Hepatocyte (in vitro differentiated cells): ENCODE measurements around the gene DEF6. TPM values are rescaled to one million over a fixed set of nuclear protein-coding genes. Genes with fewer than 3 reads are reported as not detected.

Source experiments
- DNase-seq: peaks from one replicate; pipeline ENCODE4 v3.0.0-alpha.2; 2016; ENCODE audit warnings: low spot score
- H2AFZ ChIP-seq: fragments of 200-600 bp; sonication (generic); 2 replicates; pipeline ENCODE4 v1.6.0; 2016; ENCODE audit warnings: antibody characterized with exemption, mild to moderate bottlenecking
- H3K27ac ChIP-seq: fragments of 200-600 bp; sonication (generic); 2 replicates; pipeline ENCODE4 v1.5.1; 2016; ENCODE audit warnings: mild to moderate bottlenecking
- H3K27me3 ChIP-seq: fragments of 200-600 bp; sonication (generic); 2 replicates; pipeline ENCODE4 v1.6.1; 2016
- H3K36me3 ChIP-seq: fragments of 200-600 bp; sonication (generic); replicated peaks from 2 replicates; pipeline ENCODE4 v1.5.1; 2016; ENCODE audit warnings: low read depth; ENCODE audit not compliant: insufficient read depth
- H3K4me1 ChIP-seq: fragments of 200-600 bp; sonication (generic); 2 replicates; pipeline ENCODE4 v1.5.1; 2016; ENCODE audit warnings: mild to moderate bottlenecking, moderate library complexity; ENCODE audit not compliant: insufficient read depth
- H3K4me2 ChIP-seq: fragments of 200-600 bp; sonication (generic); 2 replicates; pipeline ENCODE4 v1.6.0; 2016
- H3K4me3 ChIP-seq: fragments of 200-600 bp; sonication (generic); 2 replicates; pipeline ENCODE4 v1.5.1; 2016; ENCODE audit warnings: mild to moderate bottlenecking
- H3K79me2 ChIP-seq: fragments of 200-600 bp; sonication (generic); 2 replicates; pipeline ENCODE4 v1.6.0; 2017; ENCODE audit warnings: mild to moderate bottlenecking
- H3K9me2 ChIP-seq: fragments of 200-600 bp; sonication (generic); replicated peaks from 2 replicates; pipeline ENCODE4 v1.6.0; 2017; ENCODE audit warnings: mild to moderate bottlenecking; ENCODE audit not compliant: insufficient read depth
- H3K9me3 ChIP-seq: fragments of 200-600 bp; sonication (generic); 2 replicates; pipeline ENCODE4 v1.5.1; 2016; ENCODE audit warnings: low read depth, mild to moderate bottlenecking
- H4K20me1 ChIP-seq: fragments of 200-600 bp; sonication (generic); 2 replicates; pipeline ENCODE4 v1.6.0; 2016; ENCODE audit warnings: mild to moderate bottlenecking; ENCODE audit not compliant: insufficient read depth, poor library complexity, severe bottlenecking
- EZH2 ChIP-seq: fragments of 200-600 bp; sonication (generic); IDR thresholded peaks from 2 replicates; pipeline ENCODE4 v1.6.1; 2016; ENCODE audit warnings: antibody characterized with exemption, mild to moderate bottlenecking, borderline replicate concordance
- EZH2phosphoT487 ChIP-seq: fragments of 200-600 bp; sonication (generic); IDR thresholded peaks from one replicate; pipeline ENCODE4 v1.6.1; 2018; ENCODE audit warnings: antibody characterized with exemption, mild to moderate bottlenecking, low read depth, moderate library complexity; ENCODE audit not compliant: unreplicated experiment, severe bottlenecking
- WGBS: methylation state at CpG from one replicate; pipeline ENCODE4 v1.1.6; 2016; ENCODE audit warnings: low lambda C conversion rate; ENCODE audit errors: missing lambda C conversion rate; 5-methylcytosine and 5-hydroxymethylcytosine counted together
- polyA plus RNA-seq: library from polyadenylated mRNA; unstranded; fragments of >200 nt; fragmentation: Nextera tagmentation; extraction: Ambion mirVana; gene quantifications from 2 replicates; pipeline ENCODE4 v1.2.1, GENCODE V29; 2016
- total RNA-seq: library from RNA; depleted of rRNA; stranded (reverse); fragments of >200 nt; gene quantifications from 2 replicates; pipeline ENCODE4 v1.2.3, GENCODE V29; 2014
- TF ChIP-seq, protein P1 (sequence below): fragments of 200-600 bp; sonication (generic); IDR thresholded peaks from 2 replicates; pipeline ENCODE4 v1.5.1; 2016; ENCODE audit warnings: antibody characterized with exemption, mild to moderate bottlenecking; ENCODE audit not compliant: poor library complexity

Gene DEF6
- total and polyA plus RNA-seq, 2 experiments from 2014 or later, result 3.7 to 3.8 TPM

DNA sequence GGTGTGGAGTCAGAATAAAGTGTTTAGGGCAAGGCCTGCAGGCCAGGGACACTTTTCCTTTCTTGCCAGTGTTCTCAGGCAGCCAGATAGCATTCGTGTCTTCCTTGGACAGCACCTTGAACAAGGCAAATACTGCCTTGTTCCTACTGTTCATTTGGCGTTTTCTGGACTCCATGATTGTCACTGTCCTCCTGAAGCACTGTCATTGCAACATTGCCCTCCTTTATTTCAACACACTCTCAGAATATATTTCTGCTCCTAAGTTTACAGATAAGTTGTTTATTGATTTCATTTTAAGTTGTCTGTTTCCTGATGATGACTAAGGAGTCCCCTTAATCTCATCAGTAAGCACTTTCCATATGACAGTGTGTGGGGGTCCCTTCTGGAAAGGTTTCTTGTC is 15.1 kb upstream of the DEF6 start:
- Histone ChIP-seq H3K79me2 (no peaks in the 10 kb centered on the region), H3K9me3 (no peaks in the 10 kb centered on the region), H3K9me2 (no peaks in the 10 kb centered on the region), H3K36me3 (no peaks in the 10 kb centered on the region), H4K20me1 (no peaks in the 10 kb centered on the region), H3K4me1 (no peaks in the 10 kb centered on the region), H3K27ac (no peak overlapping the region), H3K27me3 (no peaks in the 10 kb centered on the region), H2AFZ (no peak overlapping the region), H3K4me2 (no peak overlapping the region), H3K4me3 (no peak overlapping the region)
- no peak for DNase-seq
- WGBS, result 87% methylated on average over 2 of the region's 2 CpGs
- TF ChIP-seq, protein P1, sequence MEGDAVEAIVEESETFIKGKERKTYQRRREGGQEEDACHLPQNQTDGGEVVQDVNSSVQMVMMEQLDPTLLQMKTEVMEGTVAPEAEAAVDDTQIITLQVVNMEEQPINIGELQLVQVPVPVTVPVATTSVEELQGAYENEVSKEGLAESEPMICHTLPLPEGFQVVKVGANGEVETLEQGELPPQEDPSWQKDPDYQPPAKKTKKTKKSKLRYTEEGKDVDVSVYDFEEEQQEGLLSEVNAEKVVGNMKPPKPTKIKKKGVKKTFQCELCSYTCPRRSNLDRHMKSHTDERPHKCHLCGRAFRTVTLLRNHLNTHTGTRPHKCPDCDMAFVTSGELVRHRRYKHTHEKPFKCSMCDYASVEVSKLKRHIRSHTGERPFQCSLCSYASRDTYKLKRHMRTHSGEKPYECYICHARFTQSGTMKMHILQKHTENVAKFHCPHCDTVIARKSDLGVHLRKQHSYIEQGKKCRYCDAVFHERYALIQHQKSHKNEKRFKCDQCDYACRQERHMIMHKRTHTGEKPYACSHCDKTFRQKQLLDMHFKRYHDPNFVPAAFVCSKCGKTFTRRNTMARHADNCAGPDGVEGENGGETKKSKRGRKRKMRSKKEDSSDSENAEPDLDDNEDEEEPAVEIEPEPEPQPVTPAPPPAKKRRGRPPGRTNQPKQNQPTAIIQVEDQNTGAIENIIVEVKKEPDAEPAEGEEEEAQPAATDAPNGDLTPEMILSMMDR, result no peak
- TF ChIP-seq EZH2 (no peak), EZH2phosphoT487 (no peak)

DNA sequence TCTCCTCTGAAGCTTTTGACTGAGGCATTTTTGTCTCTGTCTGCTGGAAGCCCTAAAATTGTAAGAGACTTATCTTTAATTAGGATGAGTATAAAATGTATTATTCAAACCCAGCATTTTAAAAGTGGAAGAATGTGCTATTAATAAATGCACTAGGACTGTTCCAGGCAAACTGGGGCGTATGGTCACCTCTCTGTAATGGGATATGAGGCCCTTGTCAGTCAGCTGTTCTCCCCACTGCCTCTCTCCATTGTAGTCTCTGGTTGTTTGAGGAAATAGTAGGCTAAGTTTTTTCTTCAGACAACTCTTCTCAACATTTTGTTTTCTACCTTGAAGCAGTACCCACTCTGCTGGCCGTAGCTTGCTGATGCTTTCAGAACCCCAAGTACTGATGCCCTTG is 14.3 kb upstream of the DEF6 start:
- H3K27me3 ChIP-seq, result no peaks in the 10 kb centered on the region
- no peak overlapping the region for H3K27ac ChIP-seq
- no peak for DNase-seq
- H3K9me3 ChIP-seq, result no peaks in the 10 kb centered on the region
- no peak overlapping the region for H3K4me3 ChIP-seq
- H4K20me1 ChIP-seq, result no peaks in the 10 kb centered on the region
- 72% methylated on average over 2 of the region's 2 CpGs for WGBS
- no peak overlapping the region for H2AFZ ChIP-seq
- no peaks in the 10 kb centered on the region for H3K9me2 ChIP-seq
- no peaks in the 10 kb centered on the region for H3K79me2 ChIP-seq
- no peaks in the 10 kb centered on the region for H3K4me1 ChIP-seq
- no peak for TF ChIP-seq EZH2
- no peak for TF ChIP-seq EZH2phosphoT487
- TF ChIP-seq, protein P1, result no peak
- no peaks in the 10 kb centered on the region for H3K36me3 ChIP-seq
- H3K4me2 ChIP-seq, result no peak overlapping the region

DNA sequence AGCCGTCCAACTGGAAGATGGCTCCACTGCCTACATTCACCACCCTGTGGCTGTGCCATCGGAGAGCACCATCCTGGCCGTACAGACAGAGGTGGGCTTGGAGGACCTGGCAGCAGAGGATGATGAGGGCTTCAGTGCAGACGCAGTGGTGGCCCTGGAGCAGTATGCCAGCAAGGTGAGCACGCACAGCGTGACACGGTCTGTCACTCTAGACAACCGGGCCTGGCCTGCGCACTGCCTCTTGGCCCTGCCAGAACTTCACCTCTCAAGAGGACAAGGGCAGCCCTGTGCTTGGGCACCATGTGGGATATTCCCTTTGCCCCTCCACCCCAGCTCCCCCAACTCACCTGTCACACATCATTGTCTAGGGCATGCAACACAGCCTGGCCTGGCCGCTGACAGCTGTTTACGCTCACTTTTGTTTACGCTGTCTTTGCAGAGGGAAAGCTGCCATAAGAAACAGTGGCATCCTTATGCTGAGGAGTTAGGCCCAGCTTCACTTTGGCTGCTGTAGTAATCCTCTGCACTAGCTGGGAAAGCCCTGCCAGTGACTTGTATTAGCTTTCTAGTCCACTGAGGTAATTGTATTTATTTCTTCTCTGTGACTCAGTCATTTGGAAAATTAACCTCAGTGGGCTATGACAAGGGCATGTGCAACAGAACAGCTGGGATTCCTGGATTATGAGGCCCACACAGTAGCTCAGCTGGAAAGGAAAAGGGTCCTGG is 9.8 kb upstream of the DEF6 start:
- Histone ChIP-seq H3K4me1 (no peaks in the 10 kb centered on the region), H3K9me2 (no peaks in the 10 kb centered on the region), H3K27me3 (no peaks in the 10 kb centered on the region), H3K79me2 (no peaks in the 10 kb centered on the region), H3K4me2 (no peak overlapping the region), H4K20me1 (no peaks in the 10 kb centered on the region), H3K9me3 (no peaks in the 10 kb centered on the region), H3K4me3 (no peak overlapping the region), H3K27ac (no peak overlapping the region), H3K36me3 (no peaks in the 10 kb centered on the region), H2AFZ (no peak overlapping the region)
- 94% methylated on average over 12 of the region's 12 CpGs for WGBS
- DNase-seq, result no peak
- TF ChIP-seq EZH2phosphoT487 (no peak), EZH2 (no peak)
- TF ChIP-seq, protein P1, result no peak
